BLaER1 treated with 17β-estradiol and CSF1 and Interleukin-3, amounts not matched to agents 10 nM and 100 nM (cell line): ENCODE results near the gene HERC3.

Source experiments
- H3K27ac ChIP-seq, 11 experiments: shearing (Covaris generic); formaldehyde crosslinking; 2 replicates each; pipeline ENCODE4 v1.8.1; 2022
- H3K27me3 ChIP-seq, 11 experiments: shearing (Covaris generic); formaldehyde crosslinking; 2 replicates each; pipeline ENCODE4 v1.8.1; 2022
- H3K36me3 ChIP-seq, 11 experiments: shearing (Covaris generic); formaldehyde crosslinking; 2 replicates each; pipeline ENCODE4 v1.8.1; 2022
- H3K4me1 ChIP-seq, 10 experiments: shearing (Covaris generic); formaldehyde crosslinking; 2 replicates each; pipeline ENCODE4 v1.8.1; 2022
- H3K4me2 ChIP-seq, 11 experiments: shearing (Covaris generic); formaldehyde crosslinking; 2 replicates each; pipeline ENCODE4 v1.8.1; 2022
- H3K4me3 ChIP-seq, 10 experiments: shearing (Covaris generic); formaldehyde crosslinking; 2 replicates each; pipeline ENCODE4 v1.8.1; 2022
- H3K9ac ChIP-seq, 11 experiments: shearing (Covaris generic); formaldehyde crosslinking; 2 replicates each; pipeline ENCODE4 v1.8.1; 2022
- H3K9me3 ChIP-seq, 11 experiments: shearing (Covaris generic); formaldehyde crosslinking; replicated peaks in 1 of 11; 2 replicates each; pipeline ENCODE4 v1.8.1; 2022
- H4K20me1 ChIP-seq, 11 experiments: shearing (Covaris generic); formaldehyde crosslinking; 2 replicates each; pipeline ENCODE4 v1.8.1; 2022
- Cebpa-rat ChIP-seq, 11 experiments: shearing (Covaris generic); IDR thresholded peaks; 2 replicates each; pipeline ENCODE4 v1.8.1; 2022

HERC3 gene

GRCh38 chr4:88614058-88614457, 21.8 kb downstream of the HERC3 start:
- Histone ChIP-seq H3K27me3 (no peaks in the 10 kb centered on the region), H3K4me2 (no peak overlapping the region; a peak in 1 of 22 replicates), H3K27ac (no peak overlapping the region), H4K20me1 (peaks cover 0 to 61% (median 0%) of the 10 kb centered on the region in 11 experiments; a peak in 5 of 22 replicates), H3K4me1 (peaks cover 18 to 42% (median 26%) of the 10 kb centered on the region in 10 experiments), H3K36me3 (peaks cover 5 to 48% (median 22%) of the 10 kb centered on the region in 11 experiments; a peak in 20 of 22 replicates), H3K9ac (no peak overlapping the region), H3K4me3 (no peak overlapping the region), H3K9me3 (peaks cover 0 to under 1% (median 0%) of the 10 kb centered on the region in 11 experiments; a peak in 2 of 22 replicates)
- no peak for TF ChIP-seq Cebpa-rat (IDR thresholded peaks at IDR 0.05)

GRCh38 chr4:88616275-88617150, 24.2 kb downstream of the HERC3 start:
- Histone ChIP-seq H3K4me1 (peaks cover 9 to 28% (median 17%) of the 10 kb centered on the region in 10 experiments), H4K20me1 (peaks cover 0 to 58% (median 0%) of the 10 kb centered on the region in 11 experiments; a peak in 4 of 22 replicates), H3K4me3 (no peak overlapping the region), H3K4me2 (no peak overlapping the region), H3K9me3 (no peaks in the 10 kb centered on the region), H3K27me3 (no peaks in the 10 kb centered on the region), H3K27ac (no peak overlapping the region), H3K36me3 (peaks cover 0 to 47% (median 4%) of the 10 kb centered on the region in 11 experiments; a peak in 8 of 22 replicates), H3K9ac (no peak overlapping the region)
- TF ChIP-seq Cebpa-rat (IDR thresholded peaks at IDR 0.05): no peak

GRCh38 chr4:88618782-88619485, 26.7 kb downstream of the HERC3 start:
- Histone ChIP-seq H3K4me1 (peaks cover 0 to 11% (median 7%) of the 10 kb centered on the region in 10 experiments; a peak in 7 of 20 replicates), H4K20me1 (peaks cover 0 to 35% (median 0%) of the 10 kb centered on the region in 11 experiments; a peak in 3 of 22 replicates), H3K27ac (no peak overlapping the region), H3K4me3 (no peak overlapping the region), H3K4me2 (peak overlapping the region in 4 of 11 experiments; percentile 16 to 47 (median 30); a peak in 7 of 22 replicates), H3K9me3 (peaks cover 4 to 19% (median 10%) of the 10 kb centered on the region in 11 experiments; a peak in 18 of 22 replicates), H3K27me3 (no peaks in the 10 kb centered on the region), H3K9ac (no peak overlapping the region), H3K36me3 (peaks cover 0 to 68% (median 8%) of the 10 kb centered on the region in 11 experiments; a peak in 11 of 22 replicates)
- no peak for TF ChIP-seq Cebpa-rat (IDR thresholded peaks at IDR 0.05)

GRCh38 chr4:88619971-88620370, 27.7 kb downstream of the HERC3 start:
- peaks cover 9 to 24% (median 17%) of the 10 kb centered on the region in 11 experiments; a peak in 18 of 22 replicates for H3K9me3 ChIP-seq
- no peak overlapping the region for H3K9ac ChIP-seq
- H3K4me3 ChIP-seq: no peak overlapping the region
- peaks cover 0 to 78% (median 13%) of the 10 kb centered on the region in 11 experiments; a peak in 12 of 22 replicates for H3K36me3 ChIP-seq
- TF ChIP-seq Cebpa-rat (IDR thresholded peaks at IDR 0.05): no peak
- peaks cover 0 to 11% (median 7%) of the 10 kb centered on the region in 10 experiments; a peak in 7 of 20 replicates for H3K4me1 ChIP-seq
- H3K27me3 ChIP-seq: no peaks in the 10 kb centered on the region
- H3K4me2 ChIP-seq: no peak overlapping the region
- no peak overlapping the region for H3K27ac ChIP-seq
- peaks cover 0 to 26% (median 0%) of the 10 kb centered on the region in 11 experiments; a peak in 3 of 22 replicates for H4K20me1 ChIP-seq

- H3K4me3 ChIP-seq: no peak overlapping the region
- H3K27ac ChIP-seq: no peak overlapping the region
- peaks cover 0 to 17% (median 0%) of the 10 kb centered on the region in 11 experiments; a peak in 3 of 22 replicates for H4K20me1 ChIP-seq
- H3K36me3 ChIP-seq: peaks cover 0 to 73% (median 13%) of the 10 kb centered on the region in 11 experiments; a peak in 12 of 22 replicates
- no peak for TF ChIP-seq Cebpa-rat (IDR thresholded peaks at IDR 0.05)
- H3K4me2 ChIP-seq: no peak overlapping the region
- H3K9me3 ChIP-seq: peaks cover 9 to 24% (median 17%) of the 10 kb centered on the region in 11 experiments; a peak in 18 of 22 replicates
- no peak overlapping the region for H3K9ac ChIP-seq
- H3K27me3 ChIP-seq: no peaks in the 10 kb centered on the region
- H3K4me1 ChIP-seq: peaks cover 0 to 11% (median 7%) of the 10 kb centered on the region in 10 experiments; a peak in 7 of 20 replicates
Measured at GRCh38 chr4:88621763-88622327, 29.6 kb downstream of the HERC3 start.

- no peaks in the 10 kb centered on the region for H3K27me3 ChIP-seq
- H3K9ac ChIP-seq: no peak overlapping the region
- H4K20me1 ChIP-seq: peaks cover 0 to 7% (median 0%) of the 10 kb centered on the region in 11 experiments; a peak in 1 of 22 replicates
- H3K36me3 ChIP-seq: peaks cover 0 to 66% (median 13%) of the 10 kb centered on the region in 11 experiments; a peak in 12 of 22 replicates
- H3K4me1 ChIP-seq: peaks cover 0 to 11% (median 7%) of the 10 kb centered on the region in 10 experiments; a peak in 7 of 20 replicates
- TF ChIP-seq Cebpa-rat (IDR thresholded peaks at IDR 0.05): no peak
- H3K9me3 ChIP-seq: peaks cover 9 to 24% (median 17%) of the 10 kb centered on the region in 11 experiments; a peak in 18 of 22 replicates
- no peak overlapping the region for H3K4me3 ChIP-seq
- H3K4me2 ChIP-seq: no peak overlapping the region
- H3K27ac ChIP-seq: no peak overlapping the region; a peak in 1 of 22 replicates
Measured at GRCh38 chr4:88623097-88623496, 30.8 kb downstream of the HERC3 start.

- TF ChIP-seq Cebpa-rat (IDR thresholded peaks at IDR 0.05): no peak
- peaks cover 0 to 8% (median 0%) of the 10 kb centered on the region in 10 experiments; a peak in 2 of 20 replicates for H3K4me1 ChIP-seq
- peaks cover 0 to 8% (median 0%) of the 10 kb centered on the region in 11 experiments; a peak in 2 of 22 replicates for H4K20me1 ChIP-seq
- no peak overlapping the region for H3K9ac ChIP-seq
- H3K27me3 ChIP-seq: no peaks in the 10 kb centered on the region
- H3K4me2 ChIP-seq: no peak overlapping the region
- H3K4me3 ChIP-seq: no peak overlapping the region
- H3K9me3 ChIP-seq: peaks cover 8 to 29% (median 21%) of the 10 kb centered on the region in 11 experiments
- H3K36me3 ChIP-seq: peaks cover 0 to 29% (median 6%) of the 10 kb centered on the region in 11 experiments; a peak in 9 of 22 replicates
- H3K27ac ChIP-seq: no peak overlapping the region
Measured at GRCh38 chr4:88628746-88629145, 36.5 kb downstream of the HERC3 start.

GRCh38 chr4:88629826-88630225, 37.5 kb downstream of the HERC3 start:
- H3K27ac ChIP-seq: no peak overlapping the region

More at GRCh38 chr4:88629826-88630225, 37.5 kb downstream of the HERC3 start:
- Histone ChIP-seq H3K9ac (no peak overlapping the region), H3K4me2 (no peak overlapping the region), H3K36me3 (peaks cover 0 to 29% (median 10%) of the 10 kb centered on the region in 11 experiments; a peak in 7 of 22 replicates), H4K20me1 (peaks cover 0 to 7% (median 0%) of the 10 kb centered on the region in 11 experiments; a peak in 2 of 22 replicates), H3K4me3 (no peak overlapping the region), H3K4me1 (peaks cover 0 to 8% (median 0%) of the 10 kb centered on the region in 10 experiments; a peak in 2 of 20 replicates), H3K27me3 (no peaks in the 10 kb centered on the region), H3K9me3 (peaks cover 11 to 29% (median 22%) of the 10 kb centered on the region in 11 experiments; a peak in 21 of 22 replicates)
- TF ChIP-seq Cebpa-rat (IDR thresholded peaks at IDR 0.05): no peak
